Glutamatergic neuron (in vitro differentiated cells): ENCODE results near the gene FAN1. TPM values are rescaled to one million over a fixed set of nuclear protein-coding genes. Genes with fewer than 3 reads are reported as not detected.
A peak's percentile ranks its signal among the peaks of the same experiment; 100 is the strongest.

Source experiments
- DNase-seq: peaks from one replicate; pipeline ENCODE4 v3.0.0; 2022
- H3K27ac Mint-ChIP-seq: one replicate; pipeline ENCODE4 v1.8.0; 2020; ENCODE audit warnings: mild to moderate bottlenecking, mixed read lengths, inconsistent platforms; ENCODE audit not compliant: unreplicated experiment
- H3K27me3 Mint-ChIP-seq: one replicate; pipeline ENCODE4 v1.8.0; 2020; ENCODE audit warnings: mild to moderate bottlenecking, moderate library complexity, mixed read lengths, inconsistent platforms; ENCODE audit not compliant: unreplicated experiment
- H3K36me3 Mint-ChIP-seq: one replicate; pipeline ENCODE4 v1.8.0; 2020; ENCODE audit warnings: mild to moderate bottlenecking, mixed read lengths, inconsistent platforms; ENCODE audit not compliant: unreplicated experiment
- H3K4me1 Mint-ChIP-seq: one replicate; pipeline ENCODE4 v1.8.0; 2020; ENCODE audit warnings: mild to moderate bottlenecking, low read depth, mixed read lengths, inconsistent platforms; ENCODE audit not compliant: unreplicated experiment
- H3K4me3 Mint-ChIP-seq: one replicate; pipeline ENCODE4 v1.8.0; 2020; ENCODE audit warnings: mild to moderate bottlenecking, mixed read lengths, inconsistent platforms; ENCODE audit not compliant: unreplicated experiment
- H3K9me3 Mint-ChIP-seq: one replicate; pipeline ENCODE4 v1.8.0; 2020; ENCODE audit warnings: mild to moderate bottlenecking, moderate library complexity, mixed read lengths, inconsistent platforms; ENCODE audit not compliant: unreplicated experiment
- total RNA-seq: library from RNA; stranded (reverse); fragmentation: NEBNext Ultra II Directional; extraction: Animal tissue kit (Norgen Biotek cat#: 25700); gene quantifications from one replicate; pipeline ENCODE4 v1.2.1, GENCODE V29; 2021; ENCODE audit not compliant: unreplicated experiment
- TF ChIP-seq, protein P1 (sequence below): fragments of 200-600 bp; sonication (generic); IDR thresholded peaks from one replicate; pipeline ENCODE4 v1.5.0; 2021; ENCODE audit not compliant: partially characterized antibody, unreplicated experiment

Gene FAN1
- total RNA-seq, 1 donor from 2014 or later = 22.9 TPM

DNA sequence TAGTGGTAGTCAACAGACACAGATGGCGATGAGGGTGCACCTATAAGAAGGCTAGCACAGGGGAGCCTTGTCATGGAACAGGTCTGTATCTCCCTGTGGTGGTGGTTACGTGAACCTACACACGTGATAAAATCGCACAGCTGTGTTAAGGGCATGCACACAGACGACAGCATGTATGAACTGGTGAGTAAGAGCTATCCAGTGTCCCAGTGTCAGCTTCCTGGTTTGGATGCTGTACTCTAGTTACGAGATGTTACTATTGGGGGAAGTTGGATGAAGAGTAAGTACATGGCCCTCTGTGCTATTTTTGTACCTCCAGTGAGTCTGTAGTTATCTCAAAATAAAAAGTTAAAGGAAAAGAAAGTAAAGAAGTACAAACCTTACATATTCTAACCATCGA is 49.5 kb downstream of the FAN1 start:
- Mint-ChIP-seq H3K27me3 (no peaks in the 10 kb centered on the region), H3K4me1 (peaks cover 12% of the 10 kb centered on the region), H3K4me3 (no peak overlapping the region), H3K9me3 (peaks cover 3% of the 10 kb centered on the region), H3K27ac (no peak overlapping the region), H3K36me3 (peaks cover 15% of the 10 kb centered on the region)
- no peak for DNase-seq
- TF ChIP-seq, protein P1, sequence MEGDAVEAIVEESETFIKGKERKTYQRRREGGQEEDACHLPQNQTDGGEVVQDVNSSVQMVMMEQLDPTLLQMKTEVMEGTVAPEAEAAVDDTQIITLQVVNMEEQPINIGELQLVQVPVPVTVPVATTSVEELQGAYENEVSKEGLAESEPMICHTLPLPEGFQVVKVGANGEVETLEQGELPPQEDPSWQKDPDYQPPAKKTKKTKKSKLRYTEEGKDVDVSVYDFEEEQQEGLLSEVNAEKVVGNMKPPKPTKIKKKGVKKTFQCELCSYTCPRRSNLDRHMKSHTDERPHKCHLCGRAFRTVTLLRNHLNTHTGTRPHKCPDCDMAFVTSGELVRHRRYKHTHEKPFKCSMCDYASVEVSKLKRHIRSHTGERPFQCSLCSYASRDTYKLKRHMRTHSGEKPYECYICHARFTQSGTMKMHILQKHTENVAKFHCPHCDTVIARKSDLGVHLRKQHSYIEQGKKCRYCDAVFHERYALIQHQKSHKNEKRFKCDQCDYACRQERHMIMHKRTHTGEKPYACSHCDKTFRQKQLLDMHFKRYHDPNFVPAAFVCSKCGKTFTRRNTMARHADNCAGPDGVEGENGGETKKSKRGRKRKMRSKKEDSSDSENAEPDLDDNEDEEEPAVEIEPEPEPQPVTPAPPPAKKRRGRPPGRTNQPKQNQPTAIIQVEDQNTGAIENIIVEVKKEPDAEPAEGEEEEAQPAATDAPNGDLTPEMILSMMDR = no peak

DNA sequence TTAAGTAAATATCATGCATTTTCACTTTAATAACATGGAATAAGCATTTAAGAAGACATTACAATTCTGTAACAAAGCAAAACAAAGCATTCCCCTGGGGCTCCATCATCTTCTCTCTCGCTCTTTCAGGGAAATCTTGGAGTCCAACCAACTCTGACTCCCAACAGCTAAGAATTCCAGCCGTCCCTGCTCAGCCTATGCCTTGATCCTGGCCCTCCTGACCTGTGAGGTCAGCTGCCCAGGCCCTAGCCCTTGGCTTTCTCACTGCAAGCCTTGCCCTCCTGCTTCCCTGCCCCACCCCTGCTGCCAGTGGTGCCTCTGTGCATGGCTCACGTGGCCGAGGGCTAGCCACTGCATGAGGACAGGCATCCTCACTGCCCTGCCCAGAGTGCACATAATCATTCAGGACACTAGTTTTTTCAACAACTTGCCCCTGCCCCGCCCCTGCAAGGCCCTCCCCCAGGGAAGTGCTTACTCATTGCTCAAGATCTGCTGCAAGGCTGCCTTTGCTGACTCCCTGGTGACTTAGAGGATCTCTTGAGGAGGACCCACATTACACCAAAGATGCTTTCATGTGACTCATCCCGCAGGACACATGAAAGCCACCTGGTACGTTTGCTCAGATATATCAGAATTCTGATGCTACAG is 50.1 kb downstream of the FAN1 start:
- Mint-ChIP-seq H3K4me3 (no peak overlapping the region), H3K4me1 (peaks cover 14% of the 10 kb centered on the region), H3K9me3 (peaks cover 3% of the 10 kb centered on the region), H3K27me3 (no peaks in the 10 kb centered on the region), H3K27ac (no peak overlapping the region), H3K36me3 (peaks cover 16% of the 10 kb centered on the region)
- TF ChIP-seq, protein P1 = no peak
- no peak for DNase-seq

DNA sequence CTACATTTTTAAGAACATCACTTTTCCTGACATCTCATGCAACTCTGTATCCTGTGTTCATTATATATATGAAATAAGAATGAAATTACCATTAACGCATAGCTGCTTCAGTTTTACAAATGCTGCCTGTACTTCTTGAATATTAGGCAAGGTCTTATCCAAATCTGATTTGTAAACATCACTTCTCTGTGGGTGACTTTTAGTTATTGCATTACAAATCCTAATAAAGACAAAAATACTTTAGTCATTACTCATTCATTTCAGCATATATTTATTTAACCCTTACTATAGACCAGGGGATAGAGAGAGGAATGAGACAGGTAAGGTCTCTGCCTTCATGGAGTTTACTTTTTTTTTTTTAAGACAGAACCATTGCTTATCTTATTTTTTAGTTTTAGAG is 51.0 kb downstream of the FAN1 start:
- H3K36me3 Mint-ChIP-seq = peaks cover 11% of the 10 kb centered on the region
- TF ChIP-seq, protein P1 = no peak
- H3K27ac Mint-ChIP-seq = no peak overlapping the region
- no peaks in the 10 kb centered on the region for H3K27me3 Mint-ChIP-seq
- H3K9me3 Mint-ChIP-seq = peaks cover 1% of the 10 kb centered on the region
- no peak overlapping the region for H3K4me3 Mint-ChIP-seq
- DNase-seq = no peak
- peaks cover 22% of the 10 kb centered on the region for H3K4me1 Mint-ChIP-seq

DNA sequence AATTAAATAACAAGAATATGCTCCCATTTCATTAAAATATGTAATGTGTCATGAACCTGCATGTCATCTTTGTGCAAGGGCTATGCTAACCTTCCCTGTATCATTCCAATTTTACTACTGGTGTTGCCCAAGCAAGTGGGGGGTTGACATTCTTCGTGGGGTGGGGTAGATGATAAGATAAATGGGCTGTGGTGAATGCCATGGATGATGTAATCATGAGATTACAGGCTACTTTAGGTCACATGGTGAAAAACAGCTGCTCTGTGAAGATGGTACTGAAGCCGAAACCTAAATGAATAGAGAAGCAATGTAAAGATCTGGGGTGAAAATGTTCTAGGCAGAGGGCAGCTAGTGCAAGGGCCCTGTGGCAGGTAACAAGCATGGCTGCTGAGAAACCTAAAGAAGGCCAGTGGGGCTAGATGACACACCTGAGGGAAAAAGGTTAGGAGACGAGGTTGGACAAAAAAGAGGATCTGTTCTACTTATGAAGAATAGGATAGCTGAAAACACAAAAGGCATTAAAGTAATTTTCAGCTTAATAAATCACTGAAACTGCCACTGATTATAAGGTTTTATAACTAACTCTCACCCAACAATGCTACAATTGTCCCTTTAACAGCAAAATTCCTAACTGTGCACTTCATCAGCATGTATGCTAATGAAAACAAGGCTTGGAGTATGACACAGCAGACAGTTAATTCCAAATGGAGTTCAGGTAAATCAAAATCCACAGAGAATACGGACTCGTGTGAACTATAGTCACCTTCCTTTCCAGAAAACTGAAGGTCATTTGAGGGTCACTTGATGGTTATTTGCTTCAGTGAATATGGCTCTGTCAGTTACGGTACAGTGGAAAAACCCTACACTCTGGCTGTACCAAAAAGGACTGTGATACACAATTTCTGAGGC is 52.8 kb downstream of the FAN1 start:
- DNase-seq = no peak
- Mint-ChIP-seq H3K27me3 (no peaks in the 10 kb centered on the region), H3K4me1 (peaks cover 34% of the 10 kb centered on the region), H3K36me3 (peaks cover 11% of the 10 kb centered on the region), H3K27ac (peak overlapping the region; percentile 82), H3K9me3 (peaks cover 3% of the 10 kb centered on the region), H3K4me3 (no peak overlapping the region)
- TF ChIP-seq, protein P1 = no peak

DNA sequence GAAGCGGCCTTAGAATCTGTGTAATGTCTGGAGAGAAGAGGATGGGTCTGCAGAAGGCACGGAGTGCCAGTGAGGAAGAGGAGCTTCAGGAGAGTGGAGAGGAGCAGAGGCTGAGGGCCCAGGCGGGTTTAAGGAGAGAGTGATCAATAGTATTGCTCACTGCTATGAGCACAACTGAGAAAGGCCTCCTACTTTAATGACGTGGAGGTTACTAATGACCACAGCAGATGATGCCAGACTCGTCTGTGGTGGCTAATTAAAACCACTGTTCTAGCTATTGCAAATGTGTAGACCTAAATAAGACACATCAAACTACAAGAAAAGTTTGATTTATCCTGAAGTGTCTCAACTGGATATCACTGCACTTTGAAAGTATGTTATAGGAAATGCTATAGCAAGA is 54.5 kb downstream of the FAN1 start:
- Mint-ChIP-seq H3K27ac (peak overlapping the region; percentile 17), H3K9me3 (peaks cover 3% of the 10 kb centered on the region), H3K36me3 (peaks cover 11% of the 10 kb centered on the region), H3K27me3 (no peaks in the 10 kb centered on the region), H3K4me1 (peaks cover 45% of the 10 kb centered on the region), H3K4me3 (no peak overlapping the region)
- TF ChIP-seq, protein P1 = no peak
- no peak for DNase-seq
